GM12878 (cell line): ENCODE results near the gene TOB2. TPM values are rescaled to one million over a fixed set of nuclear protein-coding genes. Genes with fewer than 3 reads are reported as not detected.

Experiments
- ATAC-seq: fragments of 200-7000 bp; cut with Tn5 transposase; 3 replicates; pipeline ENCODE4 v1.9.1; 2020; ENCODE audit warnings: mild to moderate bottlenecking, moderate library complexity
- BruUV-seq: library from RNA; stranded (reverse); fragments of 400-500 nt; replicated peaks from 2 replicates; lab custom pipeline; 2021; lab: Mats Ljungman, UMichigan
- CTCF ChIA-PET: fragments of 300-600 bp; sonication (Branson Sonifier 250); formaldehyde crosslinking; extraction: SDS; loops from one replicate; lab custom pipeline; 2021; ENCODE audit warnings: inconsistent platforms; lab: Yijun Ruan, JAX
- POLR2A ChIA-PET: fragments of 350-600 bp; formaldehyde crosslinking; extraction: SDS; loops from one replicate; lab custom pipeline; 2021; ENCODE audit warnings: inconsistent platforms; lab: Charles Lee
- RAD21 ChIA-PET: fragments of 300-600 bp; sonication (Branson Sonifier 250); formaldehyde crosslinking; loops from one replicate; lab custom pipeline; 2023; ENCODE audit warnings: antibody characterized with exemption; ENCODE audit not compliant: unreplicated experiment; lab: Charles Lee
- SMC1A ChIA-PET: fragments of 300-600 bp; sonication (Branson Sonifier 250); formaldehyde crosslinking; loops from one replicate; lab custom pipeline; 2023; ENCODE audit not compliant: unreplicated experiment, uncharacterized antibody; lab: Charles Lee
- DNase-seq: peaks from one replicate; pipeline ENCODE4 v3.0.0-alpha.2; 2011; ENCODE audit warnings: low read depth, low spot score
- FAIRE-seq: peaks from 3 replicates; lab custom pipeline; 2011; peaks lifted over from hg19 to GRCh38; lab: Jason Lieb, UNC
- H2AFZ ChIP-seq: 2 replicates; pipeline ENCODE4 v1.6.0; 2011; ENCODE audit warnings: low read depth, low read length, control low read depth; ENCODE audit not compliant: control insufficient read depth
- H3K27ac ChIP-seq: 2 replicates; pipeline ENCODE4 v1.5.1; 2011; ENCODE audit warnings: control low read depth; ENCODE audit not compliant: control insufficient read depth, insufficient read depth
- H3K27me3 ChIP-seq, 2 experiments: replicated peaks in 1 of 2; 2 replicates each; pipeline versions ENCODE4 v1.6.0 to v1.6.1; 2011; ENCODE audit warnings: low read length in 1 of 2; ENCODE audit not compliant: control insufficient read depth in 2 of 2, insufficient read depth in 2 of 2
- H3K36me3 ChIP-seq, 2 experiments: 2 replicates each; pipeline ENCODE4 v1.5.1; 2011; ENCODE audit warnings: low read length in 1 of 2; ENCODE audit not compliant: control insufficient read depth in 2 of 2, insufficient read depth in 2 of 2
- H3K4me1 ChIP-seq: 2 replicates; pipeline ENCODE4 v1.6.1; 2011; ENCODE audit warnings: mild to moderate bottlenecking, low read length, moderate library complexity, mixed read lengths; ENCODE audit not compliant: control insufficient read depth, insufficient read depth
- H3K4me2 ChIP-seq: 2 replicates; pipeline ENCODE4 v1.6.0; 2011; ENCODE audit warnings: control low read depth; ENCODE audit not compliant: control insufficient read depth, insufficient read depth
- H3K4me3 ChIP-seq: fragments of 200-600 bp; sonication (generic); 2 replicates; pipeline ENCODE4 v1.5.1; 2016
- H3K79me2 ChIP-seq: 2 replicates; pipeline ENCODE4 v1.6.0; 2011; ENCODE audit warnings: low read length; ENCODE audit not compliant: control insufficient read depth, insufficient read depth
- H3K9ac ChIP-seq: 2 replicates; pipeline ENCODE4 v1.8.0; 2011; ENCODE audit warnings: low read length, control low read depth, mixed read lengths; ENCODE audit not compliant: control insufficient read depth, insufficient read depth
- H3K9me3 ChIP-seq: replicated peaks from 3 replicates; pipeline ENCODE4 v1.5.1; 2011; ENCODE audit warnings: mild to moderate bottlenecking, low read length; ENCODE audit not compliant: control insufficient read depth, insufficient read depth
- H4K20me1 ChIP-seq: 2 replicates; pipeline ENCODE4 v1.6.0; 2011; ENCODE audit not compliant: control insufficient read depth, insufficient read depth
- ATF3 ChIP-seq: IDR thresholded peaks from 2 replicates; pipeline ENCODE4 v1.6.1; 2011; ENCODE audit warnings: low read depth, mild to moderate bottlenecking, low read length, moderate library complexity, borderline replicate concordance; ENCODE audit errors: extremely low read depth
- BCLAF1 ChIP-seq: fragments of 450-650 bp; IDR thresholded peaks from 2 replicates; pipeline ENCODE4 v1.6.1; 2017; ENCODE audit warnings: antibody characterized with exemption, mild to moderate bottlenecking, moderate library complexity
- CEBPZ ChIP-seq: fragments of 150-350 bp; IDR thresholded peaks from 2 replicates; pipeline ENCODE4 v1.6.1; 2016; ENCODE audit warnings: low read depth, low read length
- EP300 ChIP-seq, 2 experiments: fragments of 150-350 bp in 1 of 2; IDR thresholded peaks; 2 replicates each; pipeline ENCODE4 v1.6.1; 2011 to 2012; ENCODE audit warnings: low read depth in 2 of 2, low read length in 2 of 2, borderline replicate concordance in 1 of 2, improper control_type of control experiment in 1 of 2, inconsistent platforms in 1 of 2; ENCODE audit not compliant: control insufficient read depth in 1 of 2
- ETV6 ChIP-seq, 2 experiments: fragments of 450-650 bp in 1 of 2; IDR thresholded peaks in 1 of 2; conservative IDR thresholded peaks in 1 of 2; 2 replicates each; pipeline ENCODE4 v1.6.1; 2014; ENCODE audit warnings: antibody characterized with exemption in 1 of 2, borderline replicate concordance in 1 of 2, low read depth in 1 of 2, mild to moderate bottlenecking in 1 of 2, moderate library complexity in 1 of 2
- HDGF ChIP-seq: fragments of 450-650 bp; IDR thresholded peaks from 2 replicates; pipeline ENCODE4 v1.6.1; 2016; ENCODE audit warnings: antibody characterized with exemption
- IRF4 ChIP-seq: IDR thresholded peaks from 2 replicates; pipeline ENCODE4 v1.6.1; 2011; ENCODE audit warnings: low read depth, low read length
- MAX ChIP-seq: IDR thresholded peaks from 2 replicates; pipeline ENCODE4 v1.6.1; 2012; ENCODE audit warnings: low read depth, low read length, improper control_type of control experiment
- MEF2A ChIP-seq: IDR thresholded peaks from 2 replicates; pipeline ENCODE4 v1.6.1; 2011; ENCODE audit warnings: low read depth, mild to moderate bottlenecking, low read length, moderate library complexity; ENCODE audit not compliant: insufficient read depth
- MXI1 ChIP-seq: fragments of 150-350 bp; IDR thresholded peaks from 2 replicates; pipeline ENCODE4 v1.6.1; 2011; ENCODE audit warnings: low read depth, mild to moderate bottlenecking, inconsistent platforms, low read length, improper control_type of control experiment
- MYB ChIP-seq: fragments of 150-350 bp; IDR thresholded peaks from 2 replicates; pipeline ENCODE4 v1.6.1; 2014; ENCODE audit warnings: mild to moderate bottlenecking, low read depth, low read length, borderline replicate concordance
- NFXL1 ChIP-seq: fragments of 450-650 bp; IDR thresholded peaks from 2 replicates; pipeline ENCODE4 v1.6.1; 2017; ENCODE audit warnings: antibody characterized with exemption, mild to moderate bottlenecking, borderline replicate concordance
- NR2C1 ChIP-seq: fragments of 450-650 bp; IDR thresholded peaks from 2 replicates; pipeline ENCODE4 v1.6.1; 2017; ENCODE audit warnings: antibody characterized with exemption, mild to moderate bottlenecking, moderate library complexity
- SUZ12 ChIP-seq: fragments of 200-600 bp; sonication (generic); IDR thresholded peaks from one replicate; pipeline ENCODE4 v1.6.1; 2018; ENCODE audit warnings: antibody characterized with exemption, mild to moderate bottlenecking; ENCODE audit not compliant: unreplicated experiment
- ZBED1 ChIP-seq: IDR thresholded peaks from 2 replicates; pipeline ENCODE4 v1.6.1; 2016; ENCODE audit warnings: borderline replicate concordance
- ZNF274 ChIP-seq: IDR thresholded peaks from one replicate; pipeline ENCODE4 v1.8.0; 2011; ENCODE audit not compliant: insufficient read length, insufficient read depth
- WGBS: methylation state at CpG from one replicate; pipeline ENCODE4 v1.1.6; 2016; ENCODE audit warnings: low lambda C conversion rate; ENCODE audit not compliant: insufficient replicate concordance, insufficient coverage; ENCODE audit errors: missing lambda C conversion rate; 5-methylcytosine and 5-hydroxymethylcytosine counted together
- in situ Hi-C: fragments of 300-500 bp; cut with MboI; formaldehyde crosslinking; loops from 9 replicates; pipeline ENCODE4 v1.14.3; 2018; ENCODE audit warnings: mixed read lengths
- intact Hi-C: fragments of 100-400 bp; cut with micrococcal nuclease; formaldehyde crosslinking; loops from one replicate; pipeline ENCODE4 v1.14.2; 2022; ENCODE audit not compliant: unreplicated experiment
- polyA plus RNA-seq, 11 experiments: library from polyadenylated mRNA; depleted of rRNA in 4 of 11; unstranded in 6 of 11; stranded (reverse) in 5 of 11; fragments of >200 nt; fragmentation: Nextera tagmentation in 4 of 11; fragmentation: Illumina TruSeq in 1 of 11; extraction: Ambion mirVana in 4 of 11; extraction: Trizol in 1 of 11; gene quantifications; 1 replicate in 1 of 11; 2 replicates in 10 of 11; pipeline versions ENCODE4 v1.2.1 to v1.2.3, GENCODE V29; 2011 to 2016; ENCODE audit warnings: inconsistent platforms in 2 of 11, missing spikeins in 2 of 11, low read depth in 1 of 11
- total RNA-seq, 4 experiments: library from RNA; depleted of rRNA in 3 of 4; stranded (reverse); fragments of >200 nt in 3 of 4; fragmentation: Illumina TruSeq in 1 of 4; extraction: Trizol in 1 of 4; gene quantifications; 2 replicates each; pipeline versions ENCODE4 v1.2.1 to v1.2.3, GENCODE V29; 2013 to 2021

TOB2 gene
- total and polyA plus RNA-seq, 10 of the 15 experiments (the other 5 are each of a cell fraction or from before 2014, with no cell fraction given): 4.5 to 32.0 (median 15.1) TPM

- 0 out of 2 replicates have a peak, but pooled peaks cover 3% of the 10 kb centered on the region for H4K20me1 ChIP-seq
- H2AFZ ChIP-seq: no peak overlapping the region
- CTCF ChIA-PET: interaction anchor here (0.9 to 5.2 kb wide), 3 partner anchors 43 to 72 kb away, joined by 3 to 26 read pairs (median 8); no protein-coding TSS in a partner anchor
- no peak overlapping the region for H3K4me2 ChIP-seq
- RAD21 ChIA-PET: interaction anchor here (0.7 to 2.8 kb wide), 9 partner anchors 9 to 145 kb away, joined by 3 to 10 read pairs (median 3); partner anchors contain the start of gene TEF
- no peak overlapping the region for H3K9ac ChIP-seq
- H3K27ac ChIP-seq: peak overlapping the region; percentile 47; the same call in 1 of the 2 replicates
- H3K4me3 ChIP-seq: no peak overlapping the region
- intact Hi-C loops (no loop called here), in situ Hi-C loops (no loop called here)
- POLR2A ChIA-PET: interaction anchor here (0.6 to 9.0 kb wide), 7 partner anchors 13 to 723 kb away, joined by 3 to 122 read pairs (median 6); partner anchors contain the start of genes TEF and TOB2
- peaks cover 40% of the 10 kb centered on the region for H3K4me1 ChIP-seq
- ATAC-seq (no peak), DNase-seq (no peak), FAIRE-seq (no peak)
- WGBS: 62% methylated on average over 6 of the region's 6 CpGs
- no peaks in the 10 kb centered on the region for H3K27me3 ChIP-seq
- peaks cover 73% of the 10 kb centered on the region for H3K79me2 ChIP-seq
- BruUV-seq: no TSS peak
- SMC1A ChIA-PET: interaction anchor here (0.6 to 2.3 kb wide), 10 partner anchors 11 to 605 kb away, joined by 3 to 6 read pairs (median 3); partner anchors contain the start of gene TEF
- TF ChIP-seq SUZ12 (no peak), MYB (no peak), ETV6 (conservative IDR thresholded peaks at IDR 0.05 in 1 of 2, IDR thresholded peaks at IDR 0.05 in 1 of 2; ENCODE audit: borderline replicate concordance in 1 of 2, low read depth in 1 of 2) (no peak), NFXL1 (no peak), HDGF (no peak), CEBPZ (no peak), IRF4 (no peak), ATF3 (no peak), EP300 (IDR thresholded peaks at IDR 0.05; ENCODE audit: borderline replicate concordance in 1 of 2, control insufficient read depth in 1 of 2, low read depth in 2 of 2, low read length in 2 of 2) (no peak), NR2C1 (no peak), ZNF274 (no peak), MAX (no peak), ZBED1 (no peak), BCLAF1 (no peak), MEF2A (no peak), MXI1 (no peak)
- no peaks in the 10 kb centered on the region for H3K9me3 ChIP-seq
- peaks cover 0 to 1% of the 10 kb centered on the region in 2 experiments; a peak in 1 of 4 replicates for H3K36me3 ChIP-seq
Measured at GRCh38 chr22:41474872-41475451, 28.4 kb upstream of the TOB2 start.
